Measurements from ENCODE around the gene SPRED1.

The SPRED1 gene

DNA sequence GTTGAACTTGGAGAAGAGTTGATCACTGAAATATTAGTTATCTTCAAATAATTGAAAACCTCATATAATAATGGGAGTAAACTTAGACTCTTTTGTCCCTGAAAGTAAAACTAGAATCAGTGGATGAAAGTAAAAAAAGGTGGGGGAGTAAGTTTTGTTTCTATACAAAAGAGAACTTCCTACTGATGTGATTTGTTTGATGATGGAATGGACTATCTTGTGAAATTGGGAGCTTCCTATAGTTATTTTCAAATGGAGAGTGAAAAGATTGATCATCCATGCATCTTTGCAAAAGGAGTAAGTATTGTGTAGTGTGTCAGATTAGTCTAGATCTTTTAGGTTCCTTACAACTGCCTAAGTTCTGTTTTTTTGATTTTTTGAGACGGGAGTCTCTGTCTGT lies 28.4 kb downstream of the SPRED1 start:
- DNase-seq (ENCODE audit: low read depth in 2 of 2) = no peak

DNA sequence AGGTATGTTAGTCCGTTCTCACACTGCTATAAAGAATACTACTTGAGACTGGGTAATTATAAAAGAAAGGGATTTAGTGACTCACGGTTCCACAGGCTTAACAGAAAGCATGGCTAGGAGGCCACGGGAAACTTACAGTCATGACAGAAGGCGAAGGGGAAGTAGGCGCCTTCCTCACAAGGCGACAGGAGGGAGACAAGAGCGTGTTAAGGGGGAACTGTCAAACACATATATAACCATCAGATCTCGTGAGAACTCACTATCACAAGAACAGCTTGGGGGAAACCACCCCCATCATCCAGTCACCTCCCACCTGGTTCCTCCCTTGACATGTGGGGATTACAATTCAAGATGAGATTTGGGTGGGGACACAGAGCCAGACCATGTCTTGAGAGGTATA lies 30.4 kb downstream of the SPRED1 start:
- no peak for DNase-seq (ENCODE audit: low read depth in 2 of 2)

DNA sequence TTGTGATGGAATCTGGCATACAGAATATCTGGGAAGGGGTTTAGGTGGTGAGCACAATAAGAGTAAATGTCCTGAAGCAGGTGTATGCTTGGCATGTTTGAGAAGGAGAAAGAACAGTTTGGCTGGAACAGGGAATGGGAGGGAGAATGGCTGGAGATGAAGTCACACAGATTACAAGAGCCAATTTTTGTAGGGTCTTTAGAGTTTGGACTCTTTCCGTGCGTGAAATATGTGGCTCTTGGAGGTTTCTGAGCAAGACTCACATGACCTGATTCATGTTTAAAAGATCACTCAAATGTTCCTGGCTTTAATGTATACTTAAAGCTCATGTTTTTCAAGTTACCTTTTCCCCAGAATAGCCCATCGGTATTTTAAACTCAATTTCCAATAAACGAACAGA lies 32.8 kb downstream of the SPRED1 start:
- DNase-seq (ENCODE audit: low read depth in 2 of 2) = no peak

DNA sequence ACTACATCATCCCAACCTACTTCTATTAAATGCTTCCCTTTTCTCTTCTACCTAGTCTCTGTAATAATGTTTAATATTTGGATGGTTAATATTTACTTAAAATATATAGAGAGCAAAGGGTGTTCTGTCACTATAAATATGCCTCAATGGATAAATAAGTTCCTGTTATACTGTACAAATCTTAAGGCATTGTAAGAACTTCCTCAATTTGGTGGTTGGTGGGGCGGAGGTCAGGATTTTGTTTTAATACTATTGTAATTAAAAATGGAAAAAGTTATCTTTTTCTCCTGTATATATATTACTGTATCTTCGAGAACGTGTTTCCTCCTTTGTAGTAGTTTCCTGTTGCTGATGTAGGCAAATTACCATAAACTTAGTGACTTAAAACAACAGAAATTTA lies 41.5 kb downstream of the SPRED1 start:
- no peak for DNase-seq (ENCODE audit: low read depth in 2 of 2)

DNA sequence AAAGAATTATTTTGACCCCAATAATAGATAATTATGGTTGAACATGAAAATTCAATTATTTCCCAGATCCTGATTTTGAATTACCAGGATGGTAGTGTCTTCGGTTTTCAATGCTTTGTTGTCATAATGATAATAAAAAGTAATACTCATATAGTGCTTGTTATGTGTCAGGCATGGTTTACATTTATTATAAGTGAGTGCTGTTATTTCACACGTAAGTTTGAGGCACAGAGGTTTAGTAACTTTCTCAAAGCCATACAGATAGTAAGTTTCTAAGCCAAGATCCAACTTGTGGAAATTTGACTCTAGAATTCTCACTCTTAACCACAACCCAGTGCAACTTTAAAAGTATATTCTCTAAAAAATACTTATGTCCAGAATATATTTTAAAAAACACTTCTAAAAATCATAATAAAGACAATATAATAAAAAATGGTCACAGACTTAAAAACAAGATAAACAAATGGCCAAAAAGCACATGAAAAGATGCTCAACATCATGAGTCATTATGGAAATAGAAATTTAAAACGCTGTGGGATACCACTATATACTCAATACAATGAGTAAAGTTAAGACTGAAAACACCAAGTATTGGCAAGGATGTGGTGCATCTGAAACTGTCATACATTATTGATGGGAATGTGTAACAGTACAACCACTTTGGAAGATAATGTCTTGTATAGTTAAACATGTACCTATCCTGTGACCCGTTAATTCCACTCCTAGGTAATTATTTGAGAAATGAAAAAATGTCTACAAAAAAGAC lies 45.2 kb downstream of the SPRED1 start:
- DNase-seq (ENCODE audit: low read depth in 2 of 2) = no peak

DNA sequence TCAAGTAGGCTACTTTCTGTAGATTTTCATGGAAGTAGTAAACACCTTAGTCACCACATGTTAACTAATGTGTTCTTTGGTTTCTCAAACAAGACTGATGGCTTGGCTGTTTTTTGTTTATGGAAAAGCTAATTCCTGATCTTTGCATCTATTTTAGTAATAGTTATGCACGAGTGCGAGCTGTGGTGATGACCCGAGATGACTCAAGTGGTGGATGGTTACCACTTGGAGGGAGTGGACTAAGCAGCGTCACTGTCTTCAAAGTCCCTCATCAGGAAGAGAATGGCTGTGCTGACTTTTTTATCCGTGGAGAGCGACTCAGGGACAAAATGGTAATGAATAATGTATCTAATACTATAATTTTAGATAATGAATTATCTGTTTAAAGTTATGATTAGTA lies 46.6 kb downstream of the SPRED1 start:
- DNase-seq (ENCODE audit: low read depth in 2 of 2) = no peak

DNA sequence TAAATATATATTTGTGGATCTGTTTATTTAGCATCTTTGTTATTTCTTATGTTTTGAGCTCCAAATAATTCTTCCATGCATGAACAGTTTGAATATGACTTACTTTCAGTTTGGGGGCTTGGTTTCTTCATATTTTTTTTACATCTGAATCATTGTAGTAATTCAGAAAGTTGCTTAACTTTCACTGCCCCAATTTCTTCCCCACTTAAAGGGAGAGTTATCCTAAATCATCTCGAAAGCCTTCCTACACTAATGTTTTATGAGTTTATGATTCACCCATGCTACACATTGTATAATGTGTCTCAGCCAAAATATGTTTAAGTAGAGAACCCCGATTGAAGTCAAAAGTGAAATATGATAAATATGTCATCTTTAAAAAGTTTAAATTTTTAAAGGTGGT lies 47.8 kb downstream of the SPRED1 start:
- DNase-seq (ENCODE audit: low read depth in 2 of 2) = no peak

DNA sequence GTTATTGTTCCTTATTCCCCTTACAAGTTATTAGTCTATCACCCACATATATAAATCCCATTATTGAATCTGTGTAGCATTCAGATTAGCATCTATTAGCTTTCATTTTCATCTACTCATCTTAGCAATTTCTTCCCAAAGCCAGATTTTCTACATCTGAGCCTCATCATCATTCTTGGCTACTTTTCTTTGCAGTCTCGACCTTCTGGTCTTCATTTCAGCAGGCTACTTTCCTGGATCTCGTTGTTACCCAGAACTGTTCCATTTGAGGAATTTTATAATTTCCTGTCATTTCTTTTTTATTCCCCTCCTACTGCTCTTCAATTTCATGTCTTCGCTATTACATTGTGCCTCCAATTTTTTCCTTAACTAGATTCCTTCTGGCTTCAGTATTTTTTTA lies 51.8 kb downstream of the SPRED1 start:
- no peak for DNase-seq (ENCODE audit: low read depth in 2 of 2)

DNA sequence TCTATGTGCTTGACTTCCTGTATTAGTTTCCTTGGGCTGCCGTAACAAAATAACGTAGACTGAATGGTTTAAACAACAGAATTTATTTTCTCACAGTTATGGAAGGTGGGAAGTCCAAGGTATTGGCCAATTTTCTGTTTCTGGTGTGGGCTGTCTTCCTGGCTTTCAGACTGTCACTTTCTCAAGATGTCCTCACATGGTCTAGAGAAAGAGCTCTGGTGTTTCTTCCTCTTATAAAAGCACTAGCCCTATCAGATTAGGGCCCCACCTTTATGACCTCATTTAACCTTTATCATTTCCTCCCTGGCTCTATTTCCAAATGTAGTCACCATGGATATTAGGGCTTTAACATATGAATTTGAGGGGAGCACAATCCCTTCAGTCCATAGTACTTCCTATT lies 54.6 kb downstream of the SPRED1 start:
- no peak for DNase-seq (ENCODE audit: low read depth in 2 of 2)

DNA sequence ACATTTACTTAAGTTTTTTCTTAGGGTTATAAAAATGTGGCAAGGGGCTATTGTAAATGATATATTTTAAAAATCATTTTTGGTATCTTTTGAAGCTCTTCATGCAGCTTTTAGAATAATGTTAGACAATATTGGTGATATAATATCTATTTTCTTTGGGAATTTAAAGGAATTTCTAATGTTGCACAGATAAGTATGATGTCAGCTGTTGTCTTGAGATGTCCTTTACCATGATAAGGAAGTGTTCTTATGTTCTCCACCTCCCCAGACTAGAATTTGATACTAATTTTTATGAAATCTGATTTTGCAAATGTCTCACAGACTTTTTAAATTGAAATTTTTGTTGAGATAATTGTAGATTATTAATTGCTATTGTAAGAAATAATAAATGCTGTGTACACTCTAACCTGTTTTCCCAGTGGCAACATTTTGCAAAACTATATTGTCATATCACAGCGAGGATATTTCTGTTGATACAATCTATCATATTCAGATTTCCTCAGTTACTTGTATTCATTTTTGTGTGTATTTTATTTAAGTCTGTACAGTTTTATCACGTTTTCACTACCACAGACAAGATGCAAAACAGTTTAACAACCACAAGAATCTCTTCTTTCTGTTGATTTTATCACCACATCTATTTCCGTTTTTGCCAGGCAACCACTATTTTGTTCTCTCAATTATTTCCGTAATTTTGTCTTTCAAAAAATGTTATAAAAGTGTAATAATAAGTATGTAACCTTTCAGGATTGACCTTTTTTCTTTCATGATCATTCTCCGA lies 55.4 kb downstream of the SPRED1 start:
- no peak for DNase-seq (ENCODE audit: low read depth in 2 of 2)

DNA sequence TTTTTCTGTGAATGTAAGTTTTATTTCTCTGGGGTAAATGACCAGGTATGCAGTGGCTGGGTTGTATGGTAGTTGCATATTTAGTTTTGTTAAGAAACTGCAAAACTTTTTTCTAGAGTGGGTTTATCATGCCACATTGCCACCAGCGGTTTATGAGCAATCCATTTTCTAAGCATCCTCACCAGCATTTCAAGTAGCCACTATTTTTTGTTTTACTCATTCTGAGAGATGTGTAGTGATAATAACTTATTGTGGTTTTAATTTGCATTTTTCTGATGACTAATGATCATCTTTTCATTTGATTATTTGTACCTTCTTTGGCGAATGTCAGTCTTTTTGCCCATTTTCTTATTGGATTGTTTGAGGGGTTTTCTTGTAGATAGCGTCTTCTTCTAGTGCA lies 56.2 kb downstream of the SPRED1 start:
- no peak for DNase-seq (ENCODE audit: low read depth in 2 of 2)

DNA sequence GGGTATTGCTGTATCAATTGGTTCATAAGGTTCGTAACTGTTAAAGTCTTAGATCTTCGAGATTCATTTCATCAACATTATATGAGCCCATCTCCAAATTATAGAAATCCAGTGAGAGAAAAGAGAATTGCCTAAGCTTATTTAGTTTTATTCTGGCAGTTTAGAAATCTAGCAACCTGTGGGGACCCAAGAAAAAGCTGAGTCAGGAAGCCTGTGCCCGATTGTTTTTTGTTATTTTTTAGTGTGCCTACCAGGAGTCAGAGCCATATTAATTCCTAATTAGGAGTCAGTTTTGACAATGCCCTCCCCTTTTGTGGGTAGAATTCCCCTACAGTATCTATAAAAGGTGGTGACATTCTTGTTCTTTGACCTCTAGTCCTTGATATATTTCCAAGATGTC lies 59.6 kb downstream of the SPRED1 start:
- no peak for DNase-seq (ENCODE audit: low read depth in 2 of 2)

DNA sequence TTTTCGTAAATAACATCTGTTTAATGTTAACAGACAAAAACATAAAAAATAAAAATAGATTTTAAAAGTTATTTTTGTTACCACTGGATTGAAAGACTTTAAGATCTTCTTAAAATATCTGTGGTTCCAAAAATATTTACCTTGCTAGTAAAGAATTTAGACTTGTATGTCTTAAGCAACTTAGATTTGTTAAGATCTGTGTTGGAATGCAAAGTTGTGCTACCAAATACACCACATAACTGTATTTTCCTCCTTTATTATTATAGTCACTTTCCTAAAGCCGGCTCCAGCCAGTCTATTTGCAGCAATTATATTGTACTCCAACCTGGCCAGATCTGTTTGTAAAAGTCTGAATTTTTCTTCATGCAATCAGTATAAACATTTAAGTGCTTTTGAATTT lies 63.7 kb downstream of the SPRED1 start:
- no peak for DNase-seq (ENCODE audit: low read depth in 2 of 2)

DNA sequence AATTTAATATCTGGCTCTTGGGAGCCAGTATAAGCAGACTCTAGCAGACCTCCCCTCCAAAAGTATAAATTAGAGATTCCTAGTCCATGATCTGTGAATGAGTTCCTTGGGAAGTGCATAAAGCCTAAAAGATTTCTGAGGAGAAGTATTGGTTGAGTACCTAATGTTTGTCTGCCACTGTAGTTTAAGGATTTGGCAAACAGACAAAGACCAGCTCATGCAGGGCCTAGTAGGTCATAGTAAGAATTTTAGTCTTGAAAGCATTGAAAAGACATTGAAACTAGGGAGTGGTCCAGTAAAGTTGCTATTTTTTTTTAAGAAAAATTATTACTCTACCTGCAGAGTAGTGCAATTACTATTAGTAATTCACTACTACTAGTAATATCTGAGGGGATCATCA lies 67.5 kb downstream of the SPRED1 start:
- no peak for DNase-seq (ENCODE audit: low read depth in 2 of 2)

DNA sequence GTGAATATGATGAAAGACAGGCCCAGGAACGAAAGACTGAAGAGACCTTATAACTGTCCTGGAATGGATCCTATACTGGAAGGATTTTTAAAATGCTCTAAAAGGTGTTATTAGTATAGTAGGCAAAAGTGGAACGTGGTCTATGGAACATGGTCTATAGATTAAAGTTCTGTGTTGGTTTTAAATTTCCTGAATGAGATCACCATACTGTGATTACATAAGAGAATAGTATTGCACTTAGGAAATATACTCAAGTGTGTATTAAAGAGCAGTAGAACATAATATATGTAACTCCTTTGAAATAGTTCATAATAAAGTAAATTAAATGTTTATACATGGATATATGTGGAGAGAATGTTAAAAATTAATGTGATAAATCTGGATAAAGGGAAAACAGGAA lies 68.2 kb downstream of the SPRED1 start:
- no peak for DNase-seq (ENCODE audit: low read depth in 2 of 2)

DNA sequence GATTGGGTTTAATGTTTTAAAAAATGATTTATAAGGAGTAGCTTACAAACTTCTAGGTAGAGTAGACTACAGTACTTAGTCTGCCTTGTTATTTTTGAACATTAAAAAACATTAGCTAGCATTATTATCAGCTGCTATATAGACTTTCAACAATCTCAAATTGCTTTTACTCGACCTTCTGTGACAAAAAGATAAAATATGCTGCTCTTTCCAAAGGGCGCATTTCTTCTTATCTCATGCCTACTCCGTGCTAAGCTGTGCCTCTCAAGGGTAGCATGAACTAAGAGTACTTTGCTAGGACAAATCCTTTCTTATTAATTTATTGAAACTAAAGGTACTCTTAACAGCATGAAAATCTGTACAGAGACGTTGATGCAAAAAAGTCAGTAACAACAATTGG lies 71.3 kb downstream of the SPRED1 start:
- DNase-seq (ENCODE audit: low read depth in 2 of 2) = no peak

DNA sequence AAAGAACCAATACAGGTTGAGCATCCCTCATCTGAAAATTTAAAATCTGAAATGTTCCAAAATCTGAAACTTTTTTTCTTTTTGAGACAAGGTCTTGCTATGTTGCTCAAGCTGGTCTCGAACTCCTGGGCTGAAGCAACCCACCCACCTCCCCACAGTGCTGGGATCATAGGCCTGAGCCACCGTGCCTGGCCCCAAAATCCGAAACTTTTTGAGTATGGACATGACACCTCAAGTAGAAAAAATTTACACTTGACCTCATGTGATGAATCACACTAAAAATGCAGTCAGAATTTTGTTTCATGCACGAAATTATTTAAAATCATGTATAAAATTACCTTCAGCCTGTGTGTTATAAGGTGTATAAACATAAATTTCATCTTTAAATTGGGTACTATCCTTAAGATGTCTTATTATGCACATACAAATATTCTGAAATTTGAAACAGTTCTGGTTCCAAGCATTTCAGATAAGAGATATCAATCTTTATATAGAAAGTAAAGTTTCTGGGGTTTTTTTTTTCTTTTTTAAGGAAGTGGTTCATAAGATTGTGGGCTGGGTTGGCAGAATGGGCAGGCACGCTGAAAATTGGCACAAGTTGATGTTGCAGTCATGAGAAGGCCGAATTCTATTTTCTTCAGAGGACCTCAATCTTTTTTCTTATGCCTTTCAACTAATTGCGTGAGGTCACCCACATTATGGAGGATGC lies 72.5 kb downstream of the SPRED1 start:
- DNase-seq (ENCODE audit: low read depth in 2 of 2) = no peak

DNA sequence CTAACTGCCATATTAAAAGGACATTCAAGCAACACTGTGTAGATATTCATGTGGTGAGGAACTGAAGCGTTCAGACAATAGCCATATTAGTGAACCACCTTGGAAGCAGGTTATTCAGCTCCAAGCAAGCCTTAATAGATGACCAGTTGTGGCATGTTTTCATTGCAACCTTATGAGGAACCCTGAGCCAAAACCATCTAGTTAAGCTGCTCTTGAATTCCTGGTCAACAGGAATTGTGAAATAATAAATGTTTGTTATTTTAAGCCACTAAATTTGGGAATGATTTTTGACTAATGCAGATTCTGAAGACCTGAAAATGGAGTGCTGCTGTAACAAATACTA lies 73.0 kb downstream of the SPRED1 start:
- no peak for DNase-seq (ENCODE audit: low read depth in 2 of 2)

DNA sequence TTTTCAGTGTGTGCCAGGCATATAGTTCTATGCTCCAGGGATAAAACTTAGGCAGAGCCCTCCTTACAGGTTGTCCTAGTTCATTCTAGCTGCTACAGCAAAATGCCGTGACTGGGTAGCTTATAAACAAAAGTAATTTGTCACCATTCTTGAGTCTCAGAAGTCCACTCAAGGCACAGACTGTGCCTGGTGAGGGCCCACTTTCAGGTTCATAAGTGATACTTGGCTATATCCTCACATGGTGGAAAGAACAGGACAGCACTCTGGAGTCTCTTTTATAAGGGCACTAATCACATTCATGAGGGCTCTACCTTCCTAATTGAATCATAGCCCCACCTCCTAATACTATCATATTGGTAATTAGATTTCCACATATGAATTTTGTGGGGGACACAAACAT lies 80.1 kb downstream of the SPRED1 start:
- no peak for DNase-seq (ENCODE audit: low read depth in 2 of 2)

DNA sequence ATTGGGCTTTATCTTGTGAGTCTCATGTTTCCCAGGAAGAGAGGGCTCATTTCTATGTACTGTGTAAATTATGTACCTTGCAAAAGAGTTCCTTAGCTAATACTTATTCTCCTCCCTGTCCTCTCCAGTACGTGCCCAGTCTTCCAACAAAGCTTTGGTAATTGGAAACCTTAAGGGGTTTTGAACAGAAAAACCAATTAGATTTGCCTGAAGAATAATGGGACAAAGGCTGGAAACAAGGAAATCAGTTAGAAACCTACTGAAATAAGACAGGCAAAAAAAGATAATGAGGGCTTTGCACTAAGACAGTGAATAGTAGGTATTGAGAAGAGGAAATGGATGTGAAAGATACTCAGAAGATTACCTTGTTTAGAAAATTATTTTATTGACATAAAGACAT lies 82.5 kb downstream of the SPRED1 start:
- DNase-seq (ENCODE audit: low read depth in 2 of 2) = no peak

DNA sequence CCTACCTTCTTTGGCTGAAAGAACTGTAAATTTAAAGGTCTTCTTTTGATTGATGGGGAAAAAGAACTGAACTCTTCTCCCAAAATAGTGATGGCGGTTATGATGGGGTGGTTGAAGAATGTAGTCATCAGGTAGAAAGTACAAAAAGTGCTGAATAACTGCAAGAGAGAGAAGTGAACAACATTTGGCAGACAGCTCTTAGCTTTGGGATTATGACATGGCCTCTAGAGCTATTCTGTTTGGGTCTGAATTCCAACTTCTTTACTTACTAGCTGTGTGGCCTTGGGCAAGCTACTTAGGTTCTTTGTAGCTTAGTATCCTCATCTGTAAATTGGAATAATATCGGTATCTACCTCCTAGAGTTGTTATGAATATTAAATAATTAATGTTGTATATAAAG lies 91.7 kb downstream of the SPRED1 start:
- no peak for DNase-seq (ENCODE audit: low read depth in 2 of 2)

DNA sequence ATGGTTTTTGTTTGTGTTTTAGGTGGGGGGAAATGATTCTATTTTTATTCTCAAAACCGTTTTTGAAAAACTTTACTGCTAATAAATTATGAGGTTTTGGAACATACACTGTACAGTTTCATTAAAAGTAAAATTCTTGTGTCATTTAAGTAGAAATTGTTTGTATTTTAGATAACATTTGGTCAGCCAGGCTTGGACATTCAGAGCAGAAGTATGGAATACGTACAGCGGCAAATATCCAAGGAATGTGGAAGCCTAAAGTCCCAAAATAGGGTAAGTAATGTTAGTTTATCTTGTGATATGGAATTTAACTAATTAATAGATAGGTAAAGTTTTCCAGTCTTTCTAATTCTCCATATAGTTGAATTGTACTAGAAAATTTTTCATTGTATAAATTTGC lies 96.6 kb downstream of the SPRED1 start:
- no peak for DNase-seq (ENCODE audit: low read depth in 2 of 2)

DNA sequence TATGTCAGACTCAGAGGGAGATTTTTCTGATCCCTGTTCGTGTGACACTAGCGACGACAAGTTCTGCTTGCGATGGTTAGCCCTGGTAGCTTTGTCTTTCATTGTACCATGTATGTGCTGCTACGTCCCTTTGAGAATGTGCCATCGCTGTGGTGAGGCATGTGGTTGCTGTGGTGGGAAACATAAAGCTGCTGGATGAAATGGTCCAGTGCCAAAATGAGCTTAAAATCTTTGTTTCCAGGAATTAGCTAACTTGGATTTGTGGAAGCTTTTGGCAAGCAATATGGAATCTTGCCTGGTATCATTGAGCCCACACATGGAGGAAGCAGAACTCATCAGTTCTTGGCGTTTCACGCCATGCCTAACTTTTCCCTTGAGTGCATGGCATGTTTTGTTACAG lies 98.8 kb downstream of the SPRED1 start:
- no peak for DNase-seq (ENCODE audit: low read depth in 2 of 2)

Measured in stimulated activated CD8-positive, alpha-beta memory T cell treated with anti-CD3 and anti-CD28 coated beads, Interleukin-7, amount 100 ng/mL, for 4 hours (primary cell).